Choroid plexus epithelial cell (primary cell): ENCODE data around the gene ADCYAP1R1.

Source experiments
- DNase-seq: peaks from one replicate; pipeline ENCODE4 v3.0.0-alpha.2; 2010; ENCODE audit warnings: low read depth
- H3K4me3 ChIP-seq: 2 replicates; pipeline ENCODE4 v1.5.1; 2011; ENCODE audit warnings: low read depth, mild to moderate bottlenecking, control low read depth, low read length, moderate library complexity
- CTCF ChIP-seq: conservative IDR thresholded peaks from 2 replicates; pipeline ENCODE4 v1.5.1; 2011; ENCODE audit warnings: low read depth, mild to moderate bottlenecking, control low read depth, inconsistent platforms, low read length, moderate library complexity

The ADCYAP1R1 gene

GRCh38 chr7:31036924-31037323, 15.2 kb upstream of the ADCYAP1R1 start:
- TF ChIP-seq CTCF, result no peak
- H3K4me3 ChIP-seq, result no peak overlapping the region
- DNase-seq, result no peak

DNA sequence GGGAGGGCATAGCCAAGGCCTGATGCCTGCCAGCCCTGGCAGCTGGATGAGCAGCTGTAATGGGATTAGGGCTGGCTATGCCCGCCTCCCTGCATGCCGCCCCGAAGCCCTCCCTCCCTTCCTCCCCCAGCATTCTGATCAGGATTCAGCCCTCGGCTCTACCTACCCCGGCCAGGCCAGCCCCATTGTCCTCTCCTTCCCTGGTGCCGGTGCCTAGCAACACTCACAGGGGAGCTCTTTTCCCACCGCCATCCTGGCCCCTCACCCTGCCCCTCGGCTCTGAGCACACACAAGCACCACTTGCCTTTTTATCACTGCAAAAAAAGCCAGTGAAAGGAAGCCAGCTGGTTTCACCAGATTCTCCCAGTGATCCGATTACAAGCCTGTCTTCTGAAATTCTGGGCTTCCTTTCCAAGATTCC, 9.0 kb upstream of the ADCYAP1R1 start:
- no peak for TF ChIP-seq CTCF
- no peak for DNase-seq
- no peak overlapping the region for H3K4me3 ChIP-seq

GRCh38 chr7:31044529-31044928, 7.6 kb upstream of the ADCYAP1R1 start:
- TF ChIP-seq CTCF, result no peak
- H3K4me3 ChIP-seq, result no peak overlapping the region
- no peak for DNase-seq

- no peak for DNase-seq
- TF ChIP-seq CTCF, result no peak
- no peak overlapping the region for H3K4me3 ChIP-seq
Observed at GRCh38 chr7:31046723-31047122, 5.4 kb upstream of the ADCYAP1R1 start.

DNA sequence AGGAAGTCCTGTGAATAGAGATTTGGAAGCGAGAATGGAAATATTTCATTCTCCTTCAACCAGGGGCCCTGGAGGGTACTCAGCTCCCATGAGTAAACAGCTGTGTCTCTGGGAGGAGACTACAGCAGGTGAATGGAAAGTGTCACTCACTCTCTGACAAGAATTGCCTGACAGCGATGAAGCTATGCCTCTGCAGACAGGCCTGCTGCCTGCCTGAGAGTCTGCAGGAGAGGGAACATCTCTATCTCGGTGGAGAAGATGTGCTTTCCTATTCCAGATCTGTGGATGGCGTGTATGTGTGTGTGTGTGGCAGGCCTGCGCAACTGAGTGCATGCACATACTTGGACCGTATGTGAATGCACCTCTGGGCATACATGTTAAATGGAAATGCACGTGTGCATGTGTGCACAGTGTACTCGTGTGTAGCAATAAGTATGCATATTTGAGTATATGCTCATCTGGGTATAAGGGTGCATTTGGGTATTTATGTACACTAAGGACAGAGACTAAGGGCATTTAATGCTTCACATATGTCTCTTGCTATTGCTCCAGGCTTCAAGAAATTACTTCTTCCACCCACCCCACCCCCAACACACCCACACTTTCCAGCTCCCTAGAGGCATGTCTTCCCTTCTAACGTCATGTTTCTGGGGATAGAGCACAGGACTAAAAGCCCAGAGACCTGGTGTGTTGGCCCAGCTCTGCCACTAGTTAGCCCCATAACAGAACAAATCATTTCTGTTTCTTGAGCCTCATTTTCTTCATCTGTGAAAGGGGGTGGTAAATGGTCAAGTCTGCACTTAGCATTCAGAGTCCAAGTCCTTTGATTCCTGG, 4.6 kb upstream of the ADCYAP1R1 start:
- TF ChIP-seq CTCF, result no peak
- no peak overlapping the region for H3K4me3 ChIP-seq
- no peak for DNase-seq

DNA sequence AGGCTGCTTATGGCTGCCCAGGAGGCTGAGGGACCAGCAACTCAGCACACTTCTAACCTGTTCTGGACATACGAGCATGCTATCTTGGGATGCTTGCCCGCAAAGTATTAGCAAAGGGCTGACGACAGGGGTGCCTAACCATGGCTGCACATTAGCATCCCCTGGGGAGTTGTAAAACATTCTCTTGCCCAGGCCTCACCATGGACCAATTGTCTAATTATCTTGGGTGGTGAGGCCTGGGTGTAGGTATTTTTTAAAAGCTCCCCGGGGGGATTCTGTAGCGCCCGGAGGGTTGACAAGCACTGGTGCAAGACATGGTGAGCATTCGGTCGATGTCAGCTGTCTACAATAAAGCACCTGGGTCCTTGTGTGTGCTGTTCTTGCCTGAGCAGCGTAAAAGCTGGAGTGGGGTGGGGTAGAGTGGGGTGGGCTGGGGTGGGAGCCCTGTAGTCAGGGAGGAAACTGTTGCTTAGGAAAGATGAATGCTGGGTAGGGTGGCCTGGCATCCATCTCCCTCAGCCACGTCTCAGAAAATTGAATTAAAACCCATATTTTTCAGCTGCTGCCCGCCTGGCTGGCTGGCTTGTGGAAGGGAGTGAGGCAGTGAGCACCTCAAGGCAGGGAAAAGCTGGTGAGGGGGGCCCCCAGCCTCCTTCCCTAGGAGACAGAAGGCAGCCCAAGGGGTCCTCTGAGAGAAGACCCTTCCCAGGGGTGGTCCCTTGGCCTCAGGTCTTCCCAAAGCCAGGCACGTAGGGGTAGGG, 2.9 kb upstream of the ADCYAP1R1 start:
- TF ChIP-seq CTCF, result no peak
- no peak for DNase-seq
- H3K4me3 ChIP-seq, result no peak overlapping the region

- no peak overlapping the region for H3K4me3 ChIP-seq
- no peak for DNase-seq
- TF ChIP-seq CTCF, result no peak
Observed at GRCh38 chr7:31052487-31052840, 356 bp downstream of the ADCYAP1R1 start.
